Measurements from ENCODE around the gene DIO3.

The DIO3 gene

GRCh38 chr14:101583715-101584054 is 22.4 kb downstream of the DIO3 start:
- no peak for TF ChIP-seq CTCF (IDR thresholded peaks at IDR 0.05)
- Histone ChIP-seq H3K27ac (no peak overlapping the region), H3K4me3 (peak overlapping the region; percentile 19)
- DNase-seq (ENCODE audit: low spot score): no peak

GRCh38 chr14:101584055-101584859 is 23.0 kb downstream of the DIO3 start:
- TF ChIP-seq CTCF (IDR thresholded peaks at IDR 0.05): no peak
- Histone ChIP-seq H3K27ac (no peak overlapping the region), H3K4me3 (peak overlapping the region; percentile 19)
- no peak for DNase-seq (ENCODE audit: low spot score)

GRCh38 chr14:101585211-101585610 is 23.9 kb downstream of the DIO3 start:
- no peak for TF ChIP-seq CTCF (IDR thresholded peaks at IDR 0.05)
- no peak for DNase-seq (ENCODE audit: low spot score)

GRCh38 chr14:101586531-101587430 is 25.5 kb downstream of the DIO3 start:
- TF ChIP-seq CTCF (IDR thresholded peaks at IDR 0.05): no peak
- Histone ChIP-seq H3K27ac (no peak overlapping the region), H3K4me3 (no peak overlapping the region)
- DNase-seq (ENCODE audit: low spot score): peak; percentile 50

More at GRCh38 chr14:101585211-101585610, 23.9 kb downstream of the DIO3 start:
- Histone ChIP-seq H3K4me3 (no peak overlapping the region), H3K27ac (no peak overlapping the region)

GRCh38 chr14:101587441-101587911 is 26.2 kb downstream of the DIO3 start:
- H3K27ac ChIP-seq: no peak overlapping the region
- no peak for TF ChIP-seq CTCF (IDR thresholded peaks at IDR 0.05)
- H3K4me3 ChIP-seq: no peak overlapping the region
- DNase-seq (ENCODE audit: low spot score): peak; percentile 29

- DNase-seq (ENCODE audit: low spot score): peak; percentile 35
- Histone ChIP-seq H3K4me3 (no peak overlapping the region), H3K27ac (no peak overlapping the region)
- TF ChIP-seq CTCF (IDR thresholded peaks at IDR 0.05): no peak
Measured at GRCh38 chr14:101588286-101588975, 27.1 kb downstream of the DIO3 start.
